SU-DHL-6 (cell line): ENCODE data around the gene HIVEP3.

Source experiments
- CTCF ChIP-seq: fragments of 200-600 bp; sonication (generic); IDR thresholded peaks from one replicate; pipeline ENCODE4 v1.5.1; 2017; ENCODE audit warnings: antibody characterized with exemption, mild to moderate bottlenecking, low read length, moderate library complexity; ENCODE audit not compliant: insufficient read depth, poor library complexity, severe bottlenecking
- EZH2phosphoT487 ChIP-seq: fragments of 200-600 bp; sonication (generic), shearing (Covaris generic); conservative IDR thresholded peaks from 2 replicates; pipeline ENCODE4 v1.6.1; 2018; ENCODE audit warnings: mild to moderate bottlenecking, antibody characterized with exemption, low read length, moderate library complexity, mixed read lengths

- TF ChIP-seq CTCF (no peak), EZH2phosphoT487 (no peak)
Measured at GRCh38 chr1:41714638-41715389, 203.9 kb downstream of the HIVEP3 start.
